ENCODE data around the gene GLRB. TPM values are rescaled to one million over a fixed set of nuclear protein-coding genes. Genes with fewer than 3 reads are reported as not detected.
A peak's percentile ranks its signal among the peaks of the same experiment; 100 is the strongest.
"Not testable (repeated sequence)": the region's sequence is repeated elsewhere in the genome, so short reads cannot be mapped to it uniquely, and the experiment has no call there.

Gene GLRB
- total and polyA plus RNA-seq, 8 donors, result 4.1 to 11.3 (median 7.2) TPM

- no peaks in the 10 kb centered on the region for H3K27me3 ChIP-seq
- H3K36me3 ChIP-seq, result no peaks in the 10 kb centered on the region
- WGBS, 2 donors, result 10 to 20% methylated on average over 2 of the region's 2 CpGs
- intact Hi-C loops (cut with DNase I), result no loop called here
- no peak overlapping the region for H3K4me3 ChIP-seq
- TF ChIP-seq CTCF (IDR thresholded peaks at IDR 0.05), result no peak
- H3K4me1 ChIP-seq, result no peaks in the 10 kb centered on the region
- ATAC-seq (peak in 2 of 4 donors; percentile 28 to 52), FAIRE-seq (no peak), DNase-seq (no peak)
- H3K9me3 ChIP-seq, result no peaks in the 10 kb centered on the region
- no peak overlapping the region for H3K27ac ChIP-seq
Measured at GRCh38 chr4:157048248-157048647, 27.7 kb upstream of the GLRB start.

GRCh38 chr4:157050561-157050960, 25.4 kb upstream of the GLRB start:
- no peaks in the 10 kb centered on the region for H3K9me3 ChIP-seq
- H3K4me3 ChIP-seq, result no peak overlapping the region
- TF ChIP-seq CTCF (IDR thresholded peaks at IDR 0.05), result no peak
- ATAC-seq (no peak), DNase-seq (no peak), FAIRE-seq (no peak)
- 81 to 85% methylated on average over 4 of the region's 4 CpGs for WGBS, 2 donors
- no peak overlapping the region for H3K27ac ChIP-seq
- H3K4me1 ChIP-seq, result no peaks in the 10 kb centered on the region
- no peaks in the 10 kb centered on the region for H3K27me3 ChIP-seq
- H3K36me3 ChIP-seq, result no peaks in the 10 kb centered on the region
- intact Hi-C loops (cut with DNase I), result loop anchor here in 1 of 3 donors (10.0 kb wide), 1 partner anchor 576 kb away; no protein-coding TSS in a partner anchor

- H3K36me3 ChIP-seq, result no peaks in the 10 kb centered on the region
- intact Hi-C loops (cut with DNase I), result loop anchor here in 1 of 3 donors (10.0 kb wide), 1 partner anchor 578 kb away; no protein-coding TSS in a partner anchor
Measured at GRCh38 chr4:157052429-157053040, 23.4 kb upstream of the GLRB start.

GRCh38 chr4:157057218-157057617, 18.7 kb upstream of the GLRB start:
- no peak overlapping the region for H3K27ac ChIP-seq
- H3K4me3 ChIP-seq, result no peak overlapping the region
- FAIRE-seq (no peak), DNase-seq (no peak), ATAC-seq (no peak)
- no peaks in the 10 kb centered on the region for H3K36me3 ChIP-seq
- 52 to 54% methylated on average over 1 of the region's 1 CpG for WGBS, 2 donors
- no peaks in the 10 kb centered on the region for H3K9me3 ChIP-seq
- no peak for TF ChIP-seq CTCF (IDR thresholded peaks at IDR 0.05)
- no peaks in the 10 kb centered on the region for H3K4me1 ChIP-seq
- intact Hi-C loops (cut with DNase I), result loop anchor here in 1 of 3 donors (10.0 kb wide), 1 partner anchor 582 kb away; no protein-coding TSS in a partner anchor
- H3K27me3 ChIP-seq, result no peaks in the 10 kb centered on the region

More at GRCh38 chr4:157052429-157053040, 23.4 kb upstream of the GLRB start:
- no peak for DNase-seq
- no peak overlapping the region for H3K27ac ChIP-seq
- WGBS, 2 donors, result 75 to 79% methylated on average over 11 of the region's 11 CpGs
- H3K4me3 ChIP-seq, result no peak overlapping the region
- no peak for TF ChIP-seq CTCF (IDR thresholded peaks at IDR 0.05)
- H3K4me1 ChIP-seq, result no peaks in the 10 kb centered on the region
- H3K9me3 ChIP-seq, result no peaks in the 10 kb centered on the region
- ATAC-seq, result no peak
- H3K27me3 ChIP-seq, result no peaks in the 10 kb centered on the region
- no peak for FAIRE-seq

- not testable (repeated sequence) for DNase-seq, H3K4me1 ChIP-seq, H3K4me3 ChIP-seq, H3K9me3 ChIP-seq, FAIRE-seq, H3K36me3 ChIP-seq, H3K27ac ChIP-seq, H3K27me3 ChIP-seq, ATAC-seq
- intact Hi-C loops (cut with DNase I), result loop anchor here in 1 of 3 donors (10.0 kb wide), 1 partner anchor 584 kb away; no protein-coding TSS in a partner anchor
- 80 to 83% methylated on average over 5 of the region's 5 CpGs for WGBS, 2 donors
Measured at GRCh38 chr4:157058899-157059298, 17.1 kb upstream of the GLRB start.

Measured in pancreas (tissue), 10 donors.